WTC11 (cell line): ENCODE results near the gene GPATCH3. TPM values are rescaled to one million over a fixed set of nuclear protein-coding genes. Genes with fewer than 3 reads are reported as not detected.

Experiments used
- ATAC-seq: fragments of 200-7000 bp; cut with Tn5 transposase; 2 replicates; pipeline ENCODE4 v1.10.0; 2021; ENCODE audit warnings: mild to moderate bottlenecking, moderate library complexity
- CTCF ChIA-PET: fragments of 300-600 bp; sonication (Branson Sonifier 250); formaldehyde crosslinking; loops from one replicate; lab custom pipeline; 2021; ENCODE audit warnings: antibody characterized with exemption; lab: Charles Lee
- POLR2A ChIA-PET: fragments of 350-600 bp; sonication (Branson Sonifier 250); formaldehyde crosslinking; loops from one replicate; lab custom pipeline; 2021; ENCODE audit warnings: antibody characterized with exemption; lab: Charles Lee
- DNase-seq: peaks from one replicate; pipeline ENCODE4 v3.0.0; 2021; ENCODE audit warnings: low spot score
- H3K27ac Mint-ChIP-seq: 2 replicates; pipeline ENCODE4 v1.8.0; 2021; ENCODE audit warnings: mixed read lengths
- H3K27me3 Mint-ChIP-seq: 2 replicates; pipeline ENCODE4 v1.8.0; 2021; ENCODE audit warnings: low read depth, mild to moderate bottlenecking, moderate library complexity, mixed read lengths
- H3K36me3 Mint-ChIP-seq: 2 replicates; pipeline ENCODE4 v1.8.0; 2021; ENCODE audit warnings: mixed read lengths
- H3K4me1 Mint-ChIP-seq: 2 replicates; pipeline ENCODE4 v1.8.0; 2022; ENCODE audit warnings: mixed read lengths
- H3K4me3 Mint-ChIP-seq: 2 replicates; pipeline ENCODE4 v1.8.0; 2021; ENCODE audit warnings: mild to moderate bottlenecking, moderate library complexity, mixed read lengths
- H3K9me3 Mint-ChIP-seq: 2 replicates; pipeline ENCODE4 v1.8.0; 2021; ENCODE audit warnings: mixed read lengths
- AFF4 ChIP-seq: sonication (generic); formaldehyde crosslinking; IDR thresholded peaks from 2 replicates; pipeline ENCODE4 v1.8.1; 2023; ENCODE audit warnings: mild to moderate bottlenecking, missing genetic modification reagents, borderline replicate concordance
- AR ChIP-seq: fragments of 250-450 bp; sonication (Bioruptor Pico); IDR thresholded peaks from 2 replicates; pipeline ENCODE4 v1.9.0; 2021; ENCODE audit warnings: mild to moderate bottlenecking
- ARID4B ChIP-seq: sonication (generic); formaldehyde crosslinking; IDR thresholded peaks from 2 replicates; pipeline ENCODE4 v1.8.0; 2023; ENCODE audit warnings: missing genetic modification reagents, mild to moderate bottlenecking, borderline replicate concordance
- CREM ChIP-seq: sonication (generic); formaldehyde crosslinking; IDR thresholded peaks from 2 replicates; pipeline ENCODE4 v1.8.1; 2022; ENCODE audit warnings: mild to moderate bottlenecking, missing genetic modification reagents, moderate library complexity
- ETV6 ChIP-seq: sonication (generic); formaldehyde crosslinking; IDR thresholded peaks from 2 replicates; pipeline ENCODE4 v1.8.1; 2022; ENCODE audit warnings: mild to moderate bottlenecking, missing genetic modification reagents
- FOXK1 ChIP-seq: sonication (generic); formaldehyde crosslinking; IDR thresholded peaks from 2 replicates; pipeline ENCODE4 v1.8.0; 2022; ENCODE audit warnings: mild to moderate bottlenecking, moderate library complexity, missing genetic modification reagents
- GABPB1 ChIP-seq: sonication (generic); formaldehyde crosslinking; IDR thresholded peaks from 2 replicates; pipeline ENCODE4 v1.8.1; 2023; ENCODE audit warnings: mild to moderate bottlenecking, missing genetic modification reagents
- HMGA2 ChIP-seq: fragments of 250-450 bp; sonication (Bioruptor Pico); IDR thresholded peaks from 2 replicates; pipeline ENCODE4 v1.4.0; 2021; ENCODE audit warnings: mild to moderate bottlenecking, moderate library complexity
- HMGXB4 ChIP-seq: sonication (generic); formaldehyde crosslinking; IDR thresholded peaks from 2 replicates; pipeline ENCODE4 v1.8.1; 2023; ENCODE audit warnings: mild to moderate bottlenecking, moderate library complexity, missing genetic modification reagents
- IRF2 ChIP-seq: sonication (generic); formaldehyde crosslinking; IDR thresholded peaks from 2 replicates; pipeline ENCODE4 v1.8.0; 2022; ENCODE audit warnings: low read depth, missing genetic modification reagents, borderline replicate concordance
- JAZF1 ChIP-seq: fragments of 250-450 bp; sonication (Bioruptor Pico); IDR thresholded peaks from 2 replicates; pipeline ENCODE4 v1.9.0; 2021; ENCODE audit warnings: moderate library complexity, mild to moderate bottlenecking, inconsistent platforms
- KAT7 ChIP-seq: sonication (generic); formaldehyde crosslinking; IDR thresholded peaks from 2 replicates; pipeline ENCODE4 v1.8.1; 2023; ENCODE audit warnings: missing genetic modification reagents, mild to moderate bottlenecking, borderline replicate concordance
- NR3C1 ChIP-seq: sonication (generic); formaldehyde crosslinking; conservative IDR thresholded peaks from 2 replicates; pipeline ENCODE4 v1.8.1; 2023; ENCODE audit warnings: low read depth, mild to moderate bottlenecking, missing genetic modification reagents
- SMAD4 ChIP-seq: sonication (generic); formaldehyde crosslinking; IDR thresholded peaks from 2 replicates; pipeline ENCODE4 v1.8.0; 2022; ENCODE audit warnings: mild to moderate bottlenecking, missing genetic modification reagents
- SOX15 ChIP-seq: fragments of 250-450 bp; sonication (Bioruptor Pico); IDR thresholded peaks from 2 replicates; pipeline ENCODE4 v1.9.0; 2021; ENCODE audit warnings: mild to moderate bottlenecking
- TCF7 ChIP-seq: sonication (generic); formaldehyde crosslinking; IDR thresholded peaks from 2 replicates; pipeline ENCODE4 v1.8.0; 2022; ENCODE audit warnings: mild to moderate bottlenecking, low read depth, missing genetic modification reagents, moderate library complexity
- TP53 ChIP-seq: sonication (generic); formaldehyde crosslinking; IDR thresholded peaks from 2 replicates; pipeline ENCODE4 v1.8.1; 2023; ENCODE audit warnings: mild to moderate bottlenecking, missing genetic modification reagents
- USF2 ChIP-seq: sonication (generic); formaldehyde crosslinking; IDR thresholded peaks from 2 replicates; pipeline ENCODE4 v1.8.1; 2023; ENCODE audit warnings: mild to moderate bottlenecking, missing genetic modification reagents, moderate library complexity
- ZNF317 ChIP-seq: sonication (generic); formaldehyde crosslinking; IDR thresholded peaks from 2 replicates; pipeline ENCODE4 v1.8.1; 2023; ENCODE audit warnings: low read depth, mild to moderate bottlenecking, moderate library complexity, missing genetic modification reagents, borderline replicate concordance
- ZNF671 ChIP-seq: fragments of 250-450 bp; sonication (Bioruptor Pico); IDR thresholded peaks from 2 replicates; pipeline ENCODE4 v1.8.0; 2021; ENCODE audit warnings: mild to moderate bottlenecking
- total RNA-seq: library from RNA; stranded (reverse); gene quantifications from 3 replicates; pipeline ENCODE4 v1.2.3, GENCODE V29; 2021

Gene GPATCH3
- total RNA-seq, 1 experiment from 2014 or later = 19.2 TPM

- H3K27ac Mint-ChIP-seq = peak overlapping the region; percentile 72; the same call in 1 of the 2 replicates
- H3K36me3 Mint-ChIP-seq = peaks cover 37% of the 10 kb centered on the region
- no peaks in the 10 kb centered on the region; the same call in 1 of the 2 replicates for H3K4me1 Mint-ChIP-seq
- ATAC-seq = no peak
- POLR2A ChIA-PET = interaction anchor here (0.7 to 1.2 kb wide), 3 partner anchors 29 to 205 kb away, joined by 3 read pairs; partner anchors contain the start of gene GPN2
- H3K9me3 Mint-ChIP-seq = no peaks in the 10 kb centered on the region
- CTCF ChIA-PET = no interaction called here
- H3K27me3 Mint-ChIP-seq = no peaks in the 10 kb centered on the region
- no peak for DNase-seq
- no peak for TF ChIP-seq TCF7 (CRISPR knock-in tag)
- no peak for TF ChIP-seq SMAD4
- TF ChIP-seq JAZF1 (CRISPR knock-in tag) = no peak
- TF ChIP-seq GABPB1 (CRISPR knock-in tag) = peak; percentile 73
- TF ChIP-seq ETV6 (CRISPR knock-in tag) = no peak
- TF ChIP-seq ZNF671 (CRISPR knock-in tag) = no peak
- no peak for TF ChIP-seq AFF4 (CRISPR knock-in tag)
- TF ChIP-seq AR (CRISPR knock-in tag) = no peak
- no peak overlapping the region for H3K4me3 Mint-ChIP-seq
Measured at GRCh38 chr1:26938004-26938658, 37.9 kb upstream of the GPATCH3 start.

GRCh38 chr1:26936823-26937222 lies 36.6 kb upstream of the GPATCH3 start:
- POLR2A ChIA-PET = interaction anchor here (1.2 kb wide), 1 partner anchor 30 kb away, joined by 3 read pairs; no protein-coding TSS in a partner anchor
- no peak for ATAC-seq
- H3K27ac Mint-ChIP-seq = peak overlapping the region; percentile 42
- H3K36me3 Mint-ChIP-seq = peaks cover 32% of the 10 kb centered on the region
- H3K27me3 Mint-ChIP-seq = no peaks in the 10 kb centered on the region
- no peaks in the 10 kb centered on the region; the same call in 1 of the 2 replicates for H3K4me1 Mint-ChIP-seq
- CTCF ChIA-PET = no interaction called here
- no peak overlapping the region for H3K4me3 Mint-ChIP-seq
- DNase-seq = no peak
- H3K9me3 Mint-ChIP-seq = no peaks in the 10 kb centered on the region
- TF ChIP-seq HMGXB4 (CRISPR knock-in tag) (no peak), USF2 (no peak), NR3C1 (no peak), TP53 (CRISPR knock-in tag) (no peak), FOXK1 (CRISPR knock-in tag) (no peak), ZNF317 (CRISPR knock-in tag) (no peak), IRF2 (CRISPR knock-in tag) (no peak), ARID4B (no peak), KAT7 (no peak), HMGA2 (CRISPR knock-in tag) (no peak), SOX15 (CRISPR knock-in tag) (no peak), CREM (CRISPR knock-in tag) (no peak)
